Memory B cell (primary cell): ENCODE measurements around the gene GALNT12.

Source experiments
- ATAC-seq: fragments of 150-1000 bp; cut with Tn5 transposase; 2 replicates; pipeline ENCODE4 v1.10.0; 2021; ENCODE audit warnings: low read depth, mild to moderate bottlenecking, moderate library complexity
- DNase-seq, 2 donors: peaks; one replicate each; pipeline ENCODE4 v3.0.0; 2022; ENCODE audit warnings: low spot score in 2 of 2
- H3K27ac Mint-ChIP-seq: one replicate; pipeline ENCODE4 v1.8.0; 2022; ENCODE audit warnings: mild to moderate bottlenecking, moderate library complexity, mixed read lengths
- H3K27me3 Mint-ChIP-seq: one replicate; pipeline ENCODE4 v1.8.0; 2022; ENCODE audit warnings: mixed read lengths
- H3K36me3 Mint-ChIP-seq: one replicate; pipeline ENCODE4 v1.8.0; 2022; ENCODE audit warnings: mild to moderate bottlenecking, mixed read lengths
- H3K4me1 Mint-ChIP-seq: one replicate; pipeline ENCODE4 v1.8.0; 2022; ENCODE audit warnings: mixed read lengths
- H3K4me3 Mint-ChIP-seq: one replicate; pipeline ENCODE4 v1.8.0; 2022; ENCODE audit warnings: mild to moderate bottlenecking, moderate library complexity, mixed read lengths
- H3K9me3 Mint-ChIP-seq: one replicate; pipeline ENCODE4 v1.8.0; 2022; ENCODE audit warnings: mixed read lengths

Gene GALNT12

GRCh38 chr9:98842510-98842909 lies 35.0 kb downstream of the GALNT12 start:
- Mint-ChIP-seq H3K9me3 (no peaks in the 10 kb centered on the region), H3K4me3 (no peak overlapping the region), H3K36me3 (peaks cover 14% of the 10 kb centered on the region), H3K4me1 (no peaks in the 10 kb centered on the region), H3K27me3 (no peaks in the 10 kb centered on the region), H3K27ac (no peak overlapping the region)
- ATAC-seq, result no peak
- DNase-seq, result no peak

GRCh38 chr9:98846081-98846480 lies 38.6 kb downstream of the GALNT12 start:
- DNase-seq, result no peak
- Mint-ChIP-seq H3K27ac (no peak overlapping the region), H3K4me3 (no peak overlapping the region), H3K9me3 (no peaks in the 10 kb centered on the region), H3K27me3 (no peaks in the 10 kb centered on the region), H3K36me3 (peaks cover 4% of the 10 kb centered on the region), H3K4me1 (no peaks in the 10 kb centered on the region)
- no peak for ATAC-seq

GRCh38 chr9:98846879-98847278 lies 39.4 kb downstream of the GALNT12 start:
- no peaks in the 10 kb centered on the region for H3K9me3 Mint-ChIP-seq

GRCh38 chr9:98848450-98849149 lies 41.1 kb downstream of the GALNT12 start:
- Mint-ChIP-seq H3K27me3 (no peaks in the 10 kb centered on the region), H3K36me3 (peaks cover 4% of the 10 kb centered on the region), H3K27ac (no peak overlapping the region), H3K4me1 (no peaks in the 10 kb centered on the region), H3K4me3 (no peak overlapping the region), H3K9me3 (no peaks in the 10 kb centered on the region)
- peak; percentile 61 to 74 for DNase-seq
- peak; percentile 90 for ATAC-seq

More at GRCh38 chr9:98846879-98847278, 39.4 kb downstream of the GALNT12 start:
- ATAC-seq, result no peak
- Mint-ChIP-seq H3K27me3 (no peaks in the 10 kb centered on the region), H3K4me3 (no peak overlapping the region), H3K4me1 (no peaks in the 10 kb centered on the region), H3K27ac (no peak overlapping the region), H3K36me3 (peaks cover 4% of the 10 kb centered on the region)
- no peak for DNase-seq

- ATAC-seq (no peak), DNase-seq (no peak)
- Mint-ChIP-seq H3K36me3 (peaks cover 4% of the 10 kb centered on the region), H3K9me3 (no peaks in the 10 kb centered on the region), H3K27ac (no peak overlapping the region), H3K4me1 (no peaks in the 10 kb centered on the region), H3K4me3 (no peak overlapping the region), H3K27me3 (peaks cover 2% of the 10 kb centered on the region)
Measured at GRCh38 chr9:98849563-98849962, 42.1 kb downstream of the GALNT12 start.

- no peak overlapping the region for H3K4me3 Mint-ChIP-seq
- peaks cover 7% of the 10 kb centered on the region for H3K9me3 Mint-ChIP-seq
- no peak overlapping the region for H3K27ac Mint-ChIP-seq
- no peaks in the 10 kb centered on the region for H3K4me1 Mint-ChIP-seq
- ATAC-seq (no peak), DNase-seq (no peak)
- peaks cover under 1% of the 10 kb centered on the region for H3K36me3 Mint-ChIP-seq
- H3K27me3 Mint-ChIP-seq, result peaks cover 8% of the 10 kb centered on the region
Measured at GRCh38 chr9:98850851-98851729, 43.6 kb downstream of the GALNT12 start.

- no peak for DNase-seq
- no peak overlapping the region for H3K27ac Mint-ChIP-seq
Measured at GRCh38 chr9:98851730-98852459, 44.4 kb downstream of the GALNT12 start.

GRCh38 chr9:98852460-98852734 lies 44.9 kb downstream of the GALNT12 start:
- no peaks in the 10 kb centered on the region for H3K4me1 Mint-ChIP-seq
- peaks cover under 1% of the 10 kb centered on the region for H3K36me3 Mint-ChIP-seq
- no peak for DNase-seq
- no peak overlapping the region for H3K27ac Mint-ChIP-seq
- H3K4me3 Mint-ChIP-seq, result no peak overlapping the region
- peaks cover 9% of the 10 kb centered on the region for H3K27me3 Mint-ChIP-seq
- peaks cover 9% of the 10 kb centered on the region for H3K9me3 Mint-ChIP-seq
- no peak for ATAC-seq

More at GRCh38 chr9:98851730-98852459, 44.4 kb downstream of the GALNT12 start:
- peaks cover 7% of the 10 kb centered on the region for H3K9me3 Mint-ChIP-seq
- H3K4me1 Mint-ChIP-seq, result no peaks in the 10 kb centered on the region
- no peaks in the 10 kb centered on the region for H3K36me3 Mint-ChIP-seq
- H3K27me3 Mint-ChIP-seq, result peaks cover 8% of the 10 kb centered on the region
- no peak overlapping the region for H3K4me3 Mint-ChIP-seq
- no peak for ATAC-seq

- peaks cover 9% of the 10 kb centered on the region for H3K9me3 Mint-ChIP-seq
- no peaks in the 10 kb centered on the region for H3K4me1 Mint-ChIP-seq
- no peak for ATAC-seq
- no peak overlapping the region for H3K4me3 Mint-ChIP-seq
- peaks cover 1% of the 10 kb centered on the region for H3K36me3 Mint-ChIP-seq
- peaks cover 11% of the 10 kb centered on the region for H3K27me3 Mint-ChIP-seq
- H3K27ac Mint-ChIP-seq, result no peak overlapping the region
- DNase-seq, result no peak
Measured at GRCh38 chr9:98852961-98853360, 45.5 kb downstream of the GALNT12 start.

- Mint-ChIP-seq H3K9me3 (peaks cover 9% of the 10 kb centered on the region), H3K4me3 (no peak overlapping the region), H3K36me3 (peaks cover 1% of the 10 kb centered on the region), H3K27me3 (peaks cover 11% of the 10 kb centered on the region), H3K27ac (no peak overlapping the region), H3K4me1 (no peaks in the 10 kb centered on the region)
- no peak for ATAC-seq
- DNase-seq, result no peak
Measured at GRCh38 chr9:98854266-98854665, 46.8 kb downstream of the GALNT12 start.

- Mint-ChIP-seq H3K27me3 (peaks cover 17% of the 10 kb centered on the region), H3K27ac (no peak overlapping the region), H3K4me3 (no peak overlapping the region), H3K4me1 (no peaks in the 10 kb centered on the region), H3K9me3 (peaks cover 9% of the 10 kb centered on the region), H3K36me3 (peaks cover 1% of the 10 kb centered on the region)
- no peak for DNase-seq
- ATAC-seq, result no peak
Measured at GRCh38 chr9:98855592-98855991, 48.1 kb downstream of the GALNT12 start.

- Mint-ChIP-seq H3K4me3 (no peak overlapping the region), H3K36me3 (peaks cover 1% of the 10 kb centered on the region), H3K4me1 (no peaks in the 10 kb centered on the region), H3K27ac (no peak overlapping the region), H3K27me3 (peaks cover 17% of the 10 kb centered on the region), H3K9me3 (peaks cover 9% of the 10 kb centered on the region)
- no peak for DNase-seq
- no peak for ATAC-seq
Measured at GRCh38 chr9:98856982-98857381, 49.5 kb downstream of the GALNT12 start.

GRCh38 chr9:98859941-98860340 lies 52.5 kb downstream of the GALNT12 start:
- DNase-seq (no peak), ATAC-seq (no peak)
- Mint-ChIP-seq H3K4me1 (no peaks in the 10 kb centered on the region), H3K27me3 (peaks cover 19% of the 10 kb centered on the region), H3K36me3 (peaks cover 1% of the 10 kb centered on the region), H3K4me3 (no peak overlapping the region), H3K9me3 (peaks cover 8% of the 10 kb centered on the region), H3K27ac (no peak overlapping the region)

- Mint-ChIP-seq H3K9me3 (peaks cover 3% of the 10 kb centered on the region), H3K4me1 (no peaks in the 10 kb centered on the region), H3K36me3 (peaks cover 1% of the 10 kb centered on the region), H3K27me3 (peaks cover 15% of the 10 kb centered on the region), H3K4me3 (no peak overlapping the region), H3K27ac (no peak overlapping the region)
- no peak for DNase-seq
- no peak for ATAC-seq
Measured at GRCh38 chr9:98860871-98861293, 53.4 kb downstream of the GALNT12 start.
